DOHH2 (cell line): ENCODE results near the gene TSKU.

Source experiments
- EZH2phosphoT487 ChIP-seq: fragments of 200-600 bp; sonication (generic); IDR thresholded peaks from 2 replicates; pipeline ENCODE4 v1.6.1; 2017; ENCODE audit warnings: borderline replicate concordance, mild to moderate bottlenecking, antibody characterized with exemption, low read length, moderate library complexity, mixed read lengths
- TF ChIP-seq, protein P1 (sequence below): fragments of 200-600 bp; sonication (generic); IDR thresholded peaks from one replicate; pipeline ENCODE4 v1.5.1; 2014; ENCODE audit warnings: antibody characterized with exemption, mild to moderate bottlenecking, low read depth, low read length; ENCODE audit not compliant: poor library complexity, severe bottlenecking

DNA sequence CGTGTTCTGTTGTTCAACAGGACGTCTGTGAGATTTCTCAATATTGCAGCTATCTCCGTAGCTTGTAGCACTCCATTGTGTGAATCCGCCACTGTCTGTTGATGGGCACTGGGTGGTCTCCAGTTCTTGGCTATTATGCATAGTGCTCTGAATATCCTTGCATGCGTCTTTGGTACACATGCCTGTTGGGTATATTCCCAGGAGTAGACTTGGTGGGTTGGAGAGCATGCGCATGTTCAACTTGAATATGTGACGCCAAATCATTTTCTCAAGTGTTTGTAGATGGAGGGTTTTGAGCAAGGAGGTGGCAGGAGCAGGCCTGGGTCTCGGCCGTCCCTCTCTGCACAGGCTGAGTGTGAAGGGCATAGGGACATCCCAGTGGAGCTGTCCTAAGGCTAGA is 24.8 kb upstream of the TSKU start:
- TF ChIP-seq, protein P1, sequence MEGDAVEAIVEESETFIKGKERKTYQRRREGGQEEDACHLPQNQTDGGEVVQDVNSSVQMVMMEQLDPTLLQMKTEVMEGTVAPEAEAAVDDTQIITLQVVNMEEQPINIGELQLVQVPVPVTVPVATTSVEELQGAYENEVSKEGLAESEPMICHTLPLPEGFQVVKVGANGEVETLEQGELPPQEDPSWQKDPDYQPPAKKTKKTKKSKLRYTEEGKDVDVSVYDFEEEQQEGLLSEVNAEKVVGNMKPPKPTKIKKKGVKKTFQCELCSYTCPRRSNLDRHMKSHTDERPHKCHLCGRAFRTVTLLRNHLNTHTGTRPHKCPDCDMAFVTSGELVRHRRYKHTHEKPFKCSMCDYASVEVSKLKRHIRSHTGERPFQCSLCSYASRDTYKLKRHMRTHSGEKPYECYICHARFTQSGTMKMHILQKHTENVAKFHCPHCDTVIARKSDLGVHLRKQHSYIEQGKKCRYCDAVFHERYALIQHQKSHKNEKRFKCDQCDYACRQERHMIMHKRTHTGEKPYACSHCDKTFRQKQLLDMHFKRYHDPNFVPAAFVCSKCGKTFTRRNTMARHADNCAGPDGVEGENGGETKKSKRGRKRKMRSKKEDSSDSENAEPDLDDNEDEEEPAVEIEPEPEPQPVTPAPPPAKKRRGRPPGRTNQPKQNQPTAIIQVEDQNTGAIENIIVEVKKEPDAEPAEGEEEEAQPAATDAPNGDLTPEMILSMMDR = no peak
- TF ChIP-seq EZH2phosphoT487 = no peak
